Activated CD8-positive, alpha-beta T cell treated with anti-CD3 and anti-CD28 coated beads for 36 hours (primary cell): ENCODE results near the gene KIF26A. TPM values are rescaled to one million over a fixed set of nuclear protein-coding genes. Genes with fewer than 3 reads are reported as not detected.
A peak's percentile ranks its signal among the peaks of the same experiment; 100 is the strongest.

Source experiments
- ATAC-seq: fragments of 200-7000 bp; cut with Tn5 transposase; one replicate; pipeline ENCODE4 v1.10.0; 2021; ENCODE audit warnings: mild to moderate bottlenecking, moderate library complexity
- CTCF ChIA-PET: fragments of 350-600 bp; sonication (Branson Sonifier 250); formaldehyde crosslinking; loops from one replicate; lab custom pipeline; 2021; ENCODE audit warnings: antibody characterized with exemption; lab: Charles Lee
- POLR2A ChIA-PET: fragments of 350-600 bp; sonication (Branson Sonifier 250); formaldehyde crosslinking; loops from one replicate; lab custom pipeline; 2021; ENCODE audit warnings: antibody characterized with exemption; lab: Charles Lee
- DNase-seq: peaks from one replicate; pipeline ENCODE4 v3.0.0-alpha.2; 2020
- H3K27ac Mint-ChIP-seq: one replicate; pipeline ENCODE4 v1.8.0; 2021; ENCODE audit warnings: mild to moderate bottlenecking, mixed read lengths
- H3K27me3 Mint-ChIP-seq: one replicate; pipeline ENCODE4 v1.8.0; 2021; ENCODE audit warnings: mixed read lengths
- H3K36me3 Mint-ChIP-seq: one replicate; pipeline ENCODE4 v1.8.0; 2021; ENCODE audit warnings: low read depth, mixed read lengths
- H3K4me1 Mint-ChIP-seq: one replicate; pipeline ENCODE4 v1.8.0; 2021; ENCODE audit warnings: low read depth, mixed read lengths
- H3K4me3 Mint-ChIP-seq: one replicate; pipeline ENCODE4 v1.8.0; 2021; ENCODE audit warnings: mild to moderate bottlenecking, moderate library complexity, mixed read lengths
- H3K9me3 Mint-ChIP-seq: one replicate; pipeline ENCODE4 v1.8.0; 2021; ENCODE audit warnings: mixed read lengths
- intact Hi-C: fragments of 100-400 bp; cut with micrococcal nuclease; formaldehyde crosslinking; loops from one replicate; pipeline ENCODE4 v1.10.0; 2022
- total RNA-seq, 2 experiments: library from RNA; stranded (reverse); gene quantifications; one replicate each; pipeline ENCODE4 v1.2.3, GENCODE V29; 2021
- TF ChIP-seq, protein P1 (sequence below): fragments of 200-600 bp; IDR thresholded peaks from one replicate; pipeline ENCODE4 v1.8.0; 2022; ENCODE audit warnings: antibody characterized with exemption, mild to moderate bottlenecking

The KIF26A gene
- total RNA-seq, 2 experiments from 2014 or later = 0.59 to 0.65 TPM

DNA sequence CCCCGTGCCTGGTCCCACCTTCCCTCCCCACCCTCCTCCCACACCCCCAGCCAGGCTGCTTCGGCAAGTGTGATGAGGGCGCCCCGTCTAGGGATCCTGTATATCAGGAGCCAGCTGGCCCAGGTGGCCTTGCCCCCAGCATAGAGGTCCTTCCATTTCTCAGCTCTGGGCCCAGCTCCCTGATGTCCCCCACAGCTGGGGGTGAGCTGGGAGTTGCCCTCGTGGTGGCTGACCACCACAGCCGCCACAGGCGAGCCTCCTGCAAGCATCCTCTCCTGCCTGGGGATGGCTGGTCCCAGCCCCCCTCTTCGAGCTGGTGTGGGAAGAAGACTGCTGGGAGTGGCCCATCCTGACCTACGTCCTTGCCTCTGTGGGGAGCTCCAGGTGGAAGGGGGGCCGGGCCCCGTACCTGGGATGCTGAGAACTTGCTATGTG lies 45.4 kb upstream of the KIF26A start:
- intact Hi-C loops = no loop called here
- H3K4me1 Mint-ChIP-seq = peaks cover 3% of the 10 kb centered on the region
- TF ChIP-seq, protein P1, sequence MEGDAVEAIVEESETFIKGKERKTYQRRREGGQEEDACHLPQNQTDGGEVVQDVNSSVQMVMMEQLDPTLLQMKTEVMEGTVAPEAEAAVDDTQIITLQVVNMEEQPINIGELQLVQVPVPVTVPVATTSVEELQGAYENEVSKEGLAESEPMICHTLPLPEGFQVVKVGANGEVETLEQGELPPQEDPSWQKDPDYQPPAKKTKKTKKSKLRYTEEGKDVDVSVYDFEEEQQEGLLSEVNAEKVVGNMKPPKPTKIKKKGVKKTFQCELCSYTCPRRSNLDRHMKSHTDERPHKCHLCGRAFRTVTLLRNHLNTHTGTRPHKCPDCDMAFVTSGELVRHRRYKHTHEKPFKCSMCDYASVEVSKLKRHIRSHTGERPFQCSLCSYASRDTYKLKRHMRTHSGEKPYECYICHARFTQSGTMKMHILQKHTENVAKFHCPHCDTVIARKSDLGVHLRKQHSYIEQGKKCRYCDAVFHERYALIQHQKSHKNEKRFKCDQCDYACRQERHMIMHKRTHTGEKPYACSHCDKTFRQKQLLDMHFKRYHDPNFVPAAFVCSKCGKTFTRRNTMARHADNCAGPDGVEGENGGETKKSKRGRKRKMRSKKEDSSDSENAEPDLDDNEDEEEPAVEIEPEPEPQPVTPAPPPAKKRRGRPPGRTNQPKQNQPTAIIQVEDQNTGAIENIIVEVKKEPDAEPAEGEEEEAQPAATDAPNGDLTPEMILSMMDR = no peak
- DNase-seq (no peak), ATAC-seq (no peak)
- CTCF ChIA-PET = interaction anchor here (0.9 to 2.3 kb wide), 4 partner anchors 8 to 547 kb away, joined by 3 to 7 read pairs (median 3); no protein-coding TSS in a partner anchor
- H3K36me3 Mint-ChIP-seq = no peaks in the 10 kb centered on the region
- H3K4me3 Mint-ChIP-seq = no peak overlapping the region
- no peaks in the 10 kb centered on the region for H3K9me3 Mint-ChIP-seq
- POLR2A ChIA-PET = no interaction called here
- H3K27ac Mint-ChIP-seq = no peak overlapping the region
- no peaks in the 10 kb centered on the region for H3K27me3 Mint-ChIP-seq

DNA sequence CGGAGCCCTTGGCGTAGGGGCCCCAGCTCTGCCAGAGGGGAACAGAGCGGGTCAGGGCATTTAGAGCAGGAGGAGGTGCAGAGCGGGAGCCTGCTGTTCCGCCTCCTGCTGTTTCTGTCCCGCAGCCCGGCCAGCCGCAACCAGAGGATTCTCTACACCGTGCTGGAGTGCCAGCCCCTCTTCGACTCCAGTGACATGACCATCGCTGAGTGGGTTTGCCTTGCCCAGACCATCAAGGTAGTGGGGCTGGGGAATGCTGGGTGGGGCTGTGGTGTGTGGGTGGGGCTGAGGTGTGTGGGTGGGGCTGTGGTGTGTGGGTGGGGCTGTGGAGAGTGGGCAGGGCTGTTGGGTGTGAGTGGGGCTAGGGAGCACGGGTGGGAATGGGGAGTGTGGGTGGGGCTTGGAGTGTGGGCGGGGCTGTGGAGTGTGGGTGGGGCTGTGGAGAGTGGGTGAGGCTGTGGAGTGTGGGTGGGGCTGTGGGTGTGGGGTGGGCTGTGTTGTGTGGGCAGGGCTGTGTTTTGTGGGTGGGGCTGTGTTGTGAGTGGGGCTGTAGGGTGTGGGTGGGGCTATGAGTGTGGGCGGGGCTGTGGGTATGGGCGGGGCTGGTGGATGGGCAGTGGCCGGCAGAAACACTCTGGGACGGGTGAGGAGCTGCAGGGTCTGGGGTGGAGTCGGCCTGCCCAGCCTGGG lies 44.9 kb upstream of the KIF26A start:
- ATAC-seq (no peak), DNase-seq (no peak)
- Mint-ChIP-seq H3K4me1 (peaks cover 3% of the 10 kb centered on the region), H3K36me3 (no peaks in the 10 kb centered on the region), H3K4me3 (no peak overlapping the region), H3K27me3 (no peaks in the 10 kb centered on the region), H3K9me3 (no peaks in the 10 kb centered on the region), H3K27ac (no peak overlapping the region)
- intact Hi-C loops = no loop called here
- ChIA-PET CTCF (interaction anchor here (0.9 to 2.3 kb wide), 8 partner anchors 9 to 547 kb away, joined by 3 to 9 read pairs (median 4); no protein-coding TSS in a partner anchor), POLR2A (no interaction called here)
- TF ChIP-seq, protein P1 = no peak

- Mint-ChIP-seq H3K9me3 (no peaks in the 10 kb centered on the region), H3K4me3 (no peak overlapping the region), H3K4me1 (peaks cover 3% of the 10 kb centered on the region), H3K27me3 (no peaks in the 10 kb centered on the region), H3K36me3 (no peaks in the 10 kb centered on the region), H3K27ac (no peak overlapping the region)
- ChIA-PET CTCF (interaction anchor here (0.9 to 2.3 kb wide), 9 partner anchors 9 to 534 kb away, joined by 3 to 9 read pairs (median 4); no protein-coding TSS in a partner anchor), POLR2A (no interaction called here)
- TF ChIP-seq, protein P1 = no peak
- intact Hi-C loops = no loop called here
- ATAC-seq (no peak), DNase-seq (peak; percentile 14)
These were observed 44.2 kb upstream of the KIF26A start for GRCh38 chr14:104094056-104094708.

GRCh38 chr14:104094709-104095425 lies 43.5 kb upstream of the KIF26A start:
- Mint-ChIP-seq H3K4me3 (no peak overlapping the region), H3K9me3 (no peaks in the 10 kb centered on the region), H3K27ac (no peak overlapping the region), H3K27me3 (no peaks in the 10 kb centered on the region), H3K4me1 (peaks cover 3% of the 10 kb centered on the region), H3K36me3 (no peaks in the 10 kb centered on the region)
- POLR2A ChIA-PET = no interaction called here
- intact Hi-C loops = no loop called here
- DNase-seq = peak; percentile 83
- CTCF ChIA-PET = interaction anchor here (0.9 to 2.3 kb wide), 8 partner anchors 9 to 533 kb away, joined by 3 to 9 read pairs (median 4); no protein-coding TSS in a partner anchor
- peak; percentile 84 for ATAC-seq
- TF ChIP-seq, protein P1 = peak; percentile 93
